Head of caudate nucleus (tissue), 42 donors: ENCODE results near the gene TRAF5.
"Not testable (repeated sequence)": the region's sequence is repeated elsewhere in the genome, so short reads cannot be mapped to it uniquely, and the experiment has no call there.

Source experiments
- DNase-seq, 42 donors: peaks; one replicate each; pipeline versions ENCODE4 v3.0.0 to v3.0.0-alpha.2; 2020 to 2021; ENCODE audit warnings: mixed read lengths in 7 of 42
- intact Hi-C: fragments of 100-400 bp; cut with DNase I; formaldehyde crosslinking; loops from one replicate; pipeline ENCODE4 v1.15.0; 2022

Gene TRAF5

GRCh38 chr1:211399851-211400393 lies 73.3 kb downstream of the TRAF5 start:
- intact Hi-C loops, DNase-seq: not testable (repeated sequence)

- intact Hi-C loops, DNase-seq: not testable (repeated sequence)
Observed at GRCh38 chr1:211401751-211402150, 75.1 kb downstream of the TRAF5 start.

GRCh38 chr1:211406086-211406485 lies 79.5 kb downstream of the TRAF5 start:
- DNase-seq, intact Hi-C loops: not testable (repeated sequence)

- DNase-seq, intact Hi-C loops: not testable (repeated sequence)
Observed at GRCh38 chr1:211407749-211408148, 81.1 kb downstream of the TRAF5 start.

GRCh38 chr1:211411639-211412038 lies 85.0 kb downstream of the TRAF5 start:
- no peak for DNase-seq
- intact Hi-C loops = no loop called here

- intact Hi-C loops = no loop called here
- no peak for DNase-seq
Observed at GRCh38 chr1:211415700-211416099, 89.1 kb downstream of the TRAF5 start.

GRCh38 chr1:211416246-211416627 lies 89.6 kb downstream of the TRAF5 start:
- intact Hi-C loops = not testable (repeated sequence)
- peak in 33 of 42 donors; percentile 3 to 58 (median 30) for DNase-seq

- peak in 23 of 42 donors; percentile 3 to 54 (median 19) for DNase-seq
Observed at GRCh38 chr1:211416628-211417323, 90.1 kb downstream of the TRAF5 start.

GRCh38 chr1:211420389-211420788 lies 93.8 kb downstream of the TRAF5 start:
- intact Hi-C loops = no loop called here
- DNase-seq = no peak

More at GRCh38 chr1:211416628-211417323, 90.1 kb downstream of the TRAF5 start:
- intact Hi-C loops = not testable (repeated sequence)

GRCh38 chr1:211420845-211421454 lies 94.3 kb downstream of the TRAF5 start:
- DNase-seq = no peak
- intact Hi-C loops = no loop called here

GRCh38 chr1:211424018-211424417 lies 97.4 kb downstream of the TRAF5 start:
- DNase-seq = no peak

More at GRCh38 chr1:211424018-211424417, 97.4 kb downstream of the TRAF5 start:
- intact Hi-C loops = no loop called here
